Measurements from ENCODE around the gene AMT. TPM values are rescaled to one million over a fixed set of nuclear protein-coding genes. Genes with fewer than 3 reads are reported as not detected.
A peak's percentile ranks its signal among the peaks of the same experiment; 100 is the strongest.

Gene AMT
- total RNA-seq, 1 experiment from 2014 or later = 3.7 TPM

DNA sequence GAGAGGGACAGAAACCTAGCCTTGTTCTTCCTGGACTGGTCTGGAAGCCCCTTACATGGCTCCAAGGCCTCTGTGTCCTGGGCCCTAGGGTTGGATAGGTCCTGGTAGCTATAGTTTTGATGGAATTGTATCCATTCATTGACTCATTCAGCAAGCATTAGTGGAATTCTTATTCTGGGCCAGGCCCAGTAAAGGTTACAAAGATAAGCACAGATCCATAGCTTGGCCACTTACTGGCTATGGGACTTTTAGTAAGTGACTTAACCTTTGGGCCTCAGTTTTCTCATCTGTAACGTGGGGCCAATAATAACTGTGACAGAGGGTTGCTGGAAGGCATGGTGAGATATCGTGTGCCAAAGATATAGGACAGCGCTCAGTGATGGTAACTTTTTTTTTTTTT lies 34.2 kb upstream of the AMT start:
- TF ChIP-seq, protein P1, sequence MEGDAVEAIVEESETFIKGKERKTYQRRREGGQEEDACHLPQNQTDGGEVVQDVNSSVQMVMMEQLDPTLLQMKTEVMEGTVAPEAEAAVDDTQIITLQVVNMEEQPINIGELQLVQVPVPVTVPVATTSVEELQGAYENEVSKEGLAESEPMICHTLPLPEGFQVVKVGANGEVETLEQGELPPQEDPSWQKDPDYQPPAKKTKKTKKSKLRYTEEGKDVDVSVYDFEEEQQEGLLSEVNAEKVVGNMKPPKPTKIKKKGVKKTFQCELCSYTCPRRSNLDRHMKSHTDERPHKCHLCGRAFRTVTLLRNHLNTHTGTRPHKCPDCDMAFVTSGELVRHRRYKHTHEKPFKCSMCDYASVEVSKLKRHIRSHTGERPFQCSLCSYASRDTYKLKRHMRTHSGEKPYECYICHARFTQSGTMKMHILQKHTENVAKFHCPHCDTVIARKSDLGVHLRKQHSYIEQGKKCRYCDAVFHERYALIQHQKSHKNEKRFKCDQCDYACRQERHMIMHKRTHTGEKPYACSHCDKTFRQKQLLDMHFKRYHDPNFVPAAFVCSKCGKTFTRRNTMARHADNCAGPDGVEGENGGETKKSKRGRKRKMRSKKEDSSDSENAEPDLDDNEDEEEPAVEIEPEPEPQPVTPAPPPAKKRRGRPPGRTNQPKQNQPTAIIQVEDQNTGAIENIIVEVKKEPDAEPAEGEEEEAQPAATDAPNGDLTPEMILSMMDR (IDR thresholded peaks at IDR 0.05; ENCODE audit: unreplicated experiment) = no peak
- peaks cover 15% of the 10 kb centered on the region for H3K4me1 Mint-ChIP-seq (ENCODE audit: insufficient read depth, unreplicated experiment)
- POLR2A ChIA-PET = no interaction called here
- H3K9me3 Mint-ChIP-seq (ENCODE audit: unreplicated experiment) = no peaks in the 10 kb centered on the region
- no peak overlapping the region for H3K4me3 Mint-ChIP-seq (ENCODE audit: unreplicated experiment)
- no peaks in the 10 kb centered on the region for H3K36me3 Mint-ChIP-seq (ENCODE audit: insufficient read depth, unreplicated experiment)
- no TSS peak for BruUV-seq (replicated peaks)
- H3K27me3 Mint-ChIP-seq (ENCODE audit: insufficient read depth, unreplicated experiment) = no peaks in the 10 kb centered on the region
- no peak for DNase-seq (ENCODE audit: unreplicated experiment)
- CTCF ChIA-PET = interaction anchor here (0.6 to 1.7 kb wide), 3 partner anchors 19 to 384 kb away, joined by 3 to 4 read pairs (median 3); no protein-coding TSS in a partner anchor
- intact Hi-C loops (cut with micrococcal nuclease) = no loop called here
- no peak overlapping the region for H3K27ac Mint-ChIP-seq (ENCODE audit: low read depth, unreplicated experiment)

DNA sequence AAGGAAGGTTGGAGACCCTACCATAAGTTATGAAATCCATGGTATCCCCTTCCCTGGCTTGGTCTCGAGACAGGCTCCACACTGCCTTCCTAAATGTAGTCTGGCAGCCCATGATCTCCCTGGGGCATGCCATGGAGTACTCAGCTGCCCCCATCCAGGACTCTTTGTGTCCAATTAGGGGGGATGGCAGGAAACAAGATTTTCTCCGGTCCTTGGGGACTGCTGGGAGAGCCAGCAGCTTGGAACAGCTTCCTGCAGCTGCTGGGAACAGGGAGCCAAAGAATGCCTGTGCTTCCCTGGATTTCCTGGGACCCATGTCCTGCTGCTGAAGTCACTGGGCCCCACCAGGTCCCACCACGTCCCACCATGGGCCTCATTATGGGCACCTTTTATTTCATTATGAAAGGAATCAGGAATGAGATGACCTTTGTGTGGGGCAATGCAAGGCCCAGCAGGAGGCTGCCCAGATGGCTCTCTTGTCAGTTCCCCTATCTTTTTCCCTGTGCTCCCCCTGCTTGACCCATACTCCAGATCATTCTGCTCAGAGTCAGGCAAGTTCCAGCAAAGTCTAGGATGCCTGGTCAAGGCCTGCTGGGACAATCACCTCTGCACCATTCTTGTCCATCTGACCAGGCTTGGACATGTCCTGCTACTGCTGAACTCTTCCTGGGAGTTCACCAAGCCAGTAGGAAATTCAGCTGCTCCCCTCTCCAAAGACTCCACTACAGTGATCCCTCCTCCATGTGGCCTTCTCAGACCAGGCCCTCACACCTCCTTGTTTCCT lies 32.8 kb upstream of the AMT start:
- TF ChIP-seq, protein P1 (IDR thresholded peaks at IDR 0.05; ENCODE audit: unreplicated experiment) = no peak
- no peak for DNase-seq (ENCODE audit: unreplicated experiment)
- peaks cover 9% of the 10 kb centered on the region for H3K4me1 Mint-ChIP-seq (ENCODE audit: insufficient read depth, unreplicated experiment)
- intact Hi-C loops (cut with micrococcal nuclease) = loop anchor here (5.0 kb wide), 1 partner anchor 217 kb away; the partner anchor contains the start of gene APEH
- ChIA-PET POLR2A (interaction anchor here (0.7 to 3.7 kb wide), 3 partner anchors 15 to 640 kb away, joined by 3 to 24 read pairs (median 3); partner anchors contain the start of gene DAG1), CTCF (interaction anchor here (0.8 to 1.7 kb wide), 6 partner anchors 11 to 84 kb away, joined by 3 to 4 read pairs (median 3); no protein-coding TSS in a partner anchor)
- H3K27ac Mint-ChIP-seq (ENCODE audit: low read depth, unreplicated experiment) = no peak overlapping the region
- H3K9me3 Mint-ChIP-seq (ENCODE audit: unreplicated experiment) = no peaks in the 10 kb centered on the region
- no peak overlapping the region for H3K4me3 Mint-ChIP-seq (ENCODE audit: unreplicated experiment)
- BruUV-seq (replicated peaks) = no TSS peak
- H3K27me3 Mint-ChIP-seq (ENCODE audit: insufficient read depth, unreplicated experiment) = no peaks in the 10 kb centered on the region
- H3K36me3 Mint-ChIP-seq (ENCODE audit: insufficient read depth, unreplicated experiment) = no peaks in the 10 kb centered on the region

DNA sequence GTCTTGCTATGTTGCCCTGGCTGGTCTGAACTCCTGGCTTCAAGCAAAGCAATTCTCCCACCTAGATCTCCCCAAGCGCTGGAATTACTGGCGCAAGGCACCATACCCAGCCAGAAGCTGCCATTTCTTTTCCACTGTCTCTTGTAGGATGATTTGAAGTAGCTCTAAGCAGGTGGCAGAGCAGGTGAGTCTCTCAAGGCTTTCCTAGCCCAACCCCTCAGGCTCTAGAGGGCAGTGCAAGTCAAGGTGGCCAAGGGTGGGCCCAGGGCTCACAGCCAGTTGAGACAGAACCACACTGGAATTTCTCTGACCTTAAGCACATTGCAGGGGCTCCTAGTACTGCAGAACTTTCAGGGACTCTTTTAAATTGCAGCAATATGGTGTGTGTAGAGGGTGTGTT lies 32.2 kb upstream of the AMT start:
- intact Hi-C loops (cut with micrococcal nuclease) = loop anchor here (5.0 kb wide), 1 partner anchor 218 kb away; the partner anchor contains the start of gene APEH

More for the DNA sequence above, 32.2 kb upstream of the AMT start:
- no peak overlapping the region for H3K4me3 Mint-ChIP-seq (ENCODE audit: unreplicated experiment)
- POLR2A ChIA-PET = interaction anchor here (0.7 to 3.7 kb wide), 4 partner anchors 10 to 641 kb away, joined by 3 to 24 read pairs (median 4); partner anchors contain the start of gene DAG1
- H3K9me3 Mint-ChIP-seq (ENCODE audit: unreplicated experiment) = no peaks in the 10 kb centered on the region
- peaks cover 4% of the 10 kb centered on the region for H3K36me3 Mint-ChIP-seq (ENCODE audit: insufficient read depth, unreplicated experiment)
- no peak overlapping the region for H3K27ac Mint-ChIP-seq (ENCODE audit: low read depth, unreplicated experiment)
- no TSS peak for BruUV-seq (replicated peaks)
- H3K4me1 Mint-ChIP-seq (ENCODE audit: insufficient read depth, unreplicated experiment) = peaks cover 10% of the 10 kb centered on the region
- DNase-seq (ENCODE audit: unreplicated experiment) = peak; percentile 68
- no peaks in the 10 kb centered on the region for H3K27me3 Mint-ChIP-seq (ENCODE audit: insufficient read depth, unreplicated experiment)
- TF ChIP-seq, protein P1 (IDR thresholded peaks at IDR 0.05; ENCODE audit: unreplicated experiment) = no peak
- CTCF ChIA-PET = interaction anchor here (0.6 to 1.7 kb wide), 6 partner anchors 10 to 259 kb away, joined by 3 to 4 read pairs (median 3); no protein-coding TSS in a partner anchor

Data from MCF 10A (cell line).